MM.1S (cell line): ENCODE data around the gene NFATC3.

Experiments used
- DNase-seq: peaks from one replicate; pipeline ENCODE4 v3.0.0-alpha.2; 2015
- H2AFZ ChIP-seq: fragments of 300-600 bp; sonication (generic); 2 replicates; pipeline ENCODE4 v1.6.0; 2016; ENCODE audit warnings: antibody characterized with exemption, low read length
- H3F3A ChIP-seq: fragments of 300-600 bp; sonication (generic); 2 replicates; pipeline ENCODE4 v1.6.1; 2016; ENCODE audit warnings: mild to moderate bottlenecking, antibody characterized with exemption, low read length, moderate library complexity, mixed read lengths; ENCODE audit not compliant: insufficient read depth
- H3K27ac ChIP-seq: fragments of 300-600 bp; sonication (generic); 2 replicates; pipeline ENCODE4 v1.5.1; 2016; ENCODE audit warnings: mild to moderate bottlenecking, low read length
- H3K27me3 ChIP-seq: fragments of 300-600 bp; sonication (generic); replicated peaks from 2 replicates; pipeline ENCODE4 v1.6.0; 2016; ENCODE audit warnings: low read length; ENCODE audit not compliant: insufficient read depth
- H3K36me3 ChIP-seq: fragments of 300-600 bp; sonication (generic); replicated peaks from 2 replicates; pipeline ENCODE4 v1.6.1; 2016; ENCODE audit warnings: mild to moderate bottlenecking, low read length, mixed read lengths; ENCODE audit not compliant: insufficient read depth
- H3K4me1 ChIP-seq: fragments of 300-600 bp; sonication (generic); 2 replicates; pipeline ENCODE4 v1.6.1; 2016; ENCODE audit warnings: low read length, mixed read lengths
- H3K4me2 ChIP-seq: fragments of 300-600 bp; sonication (generic); 2 replicates; pipeline ENCODE4 v1.6.0; 2016; ENCODE audit warnings: low read depth, low read length
- H3K4me3 ChIP-seq: fragments of 300-600 bp; sonication (generic); 2 replicates; pipeline ENCODE4 v1.5.1; 2016; ENCODE audit warnings: low read length, mixed read lengths
- H3K79me2 ChIP-seq: fragments of 300-600 bp; sonication (generic); 2 replicates; pipeline ENCODE4 v1.6.1; 2016; ENCODE audit warnings: mixed run types, low read length, mixed read lengths
- H3K9ac ChIP-seq: fragments of 300-600 bp; sonication (generic); 2 replicates; pipeline ENCODE4 v1.6.1; 2016; ENCODE audit warnings: low read length, mixed read lengths
- H3K9me2 ChIP-seq: fragments of 300-600 bp; sonication (generic); replicated peaks from 2 replicates; pipeline ENCODE4 v1.6.1; 2016; ENCODE audit warnings: mild to moderate bottlenecking, low read length, mixed read lengths; ENCODE audit not compliant: insufficient read depth
- H3K9me3 ChIP-seq: fragments of 300-600 bp; sonication (generic); replicated peaks from 2 replicates; pipeline ENCODE4 v1.6.1; 2016; ENCODE audit warnings: mild to moderate bottlenecking, low read length, mixed read lengths; ENCODE audit not compliant: insufficient read depth
- H4K20me1 ChIP-seq: fragments of 300-600 bp; sonication (generic); 2 replicates; pipeline ENCODE4 v1.6.1; 2016; ENCODE audit warnings: mild to moderate bottlenecking, low read length, moderate library complexity, mixed read lengths; ENCODE audit not compliant: insufficient read depth
- CTCF ChIP-seq: fragments of 300-600 bp; sonication (generic); IDR thresholded peaks from 2 replicates; pipeline ENCODE4 v1.5.1; 2016; ENCODE audit warnings: antibody characterized with exemption, low read length, mixed read lengths
- EZH2 ChIP-seq: fragments of 300-600 bp; sonication (generic); optimal IDR thresholded peaks from 2 replicates; pipeline ENCODE3; 2017; ENCODE audit warnings: low read depth, mild to moderate bottlenecking, antibody characterized with exemption, low read length, mixed read lengths
- EZH2phosphoT487 ChIP-seq: fragments of 300-600 bp; sonication (generic); IDR thresholded peaks from 2 replicates; pipeline ENCODE4 v1.6.1; 2018; ENCODE audit warnings: antibody characterized with exemption, low read length

The NFATC3 gene

GRCh38 chr16:68083239-68083781 is 1.9 kb upstream of the NFATC3 start:
- H2AFZ ChIP-seq = no peak overlapping the region
- H3K4me1 ChIP-seq = peaks cover 14% of the 10 kb centered on the region
- no peaks in the 10 kb centered on the region for H3K9me2 ChIP-seq
- H3K9me3 ChIP-seq = no peaks in the 10 kb centered on the region
- DNase-seq = no peak
- H3F3A ChIP-seq = peaks cover 31% of the 10 kb centered on the region
- 0 out of 2 replicates have a peak, but pooled peaks cover 3% of the 10 kb centered on the region for H4K20me1 ChIP-seq
- no peak overlapping the region for H3K4me3 ChIP-seq
- no peaks in the 10 kb centered on the region for H3K36me3 ChIP-seq
- no peak overlapping the region for H3K4me2 ChIP-seq
- no peak overlapping the region for H3K27ac ChIP-seq
- H3K9ac ChIP-seq = no peak overlapping the region
- no peaks in the 10 kb centered on the region for H3K27me3 ChIP-seq
- H3K79me2 ChIP-seq = peaks cover 27% of the 10 kb centered on the region
- TF ChIP-seq EZH2 = no peak
- no peak for TF ChIP-seq CTCF
- no peak for TF ChIP-seq EZH2phosphoT487

- no peak for TF ChIP-seq EZH2phosphoT487
- TF ChIP-seq EZH2 = no peak
- no peak for TF ChIP-seq CTCF
- peak overlapping the region; percentile 100 for H2AFZ ChIP-seq
- peak overlapping the region; percentile 81; the same call in 1 of the 2 replicates for H3K9ac ChIP-seq
- H4K20me1 ChIP-seq = 0 out of 2 replicates have a peak, but pooled peaks cover 3% of the 10 kb centered on the region
- H3K9me2 ChIP-seq = no peaks in the 10 kb centered on the region
- peaks cover 16% of the 10 kb centered on the region for H3K4me1 ChIP-seq
- H3K27ac ChIP-seq = peak overlapping the region; percentile 58; the same call in 1 of the 2 replicates
- DNase-seq = no peak
- H3K27me3 ChIP-seq = no peaks in the 10 kb centered on the region
- peaks cover 33% of the 10 kb centered on the region for H3K79me2 ChIP-seq
- H3F3A ChIP-seq = peaks cover 31% of the 10 kb centered on the region
- H3K4me3 ChIP-seq = peak overlapping the region; percentile 81; the same call in 1 of the 2 replicates
- H3K36me3 ChIP-seq = no peaks in the 10 kb centered on the region
- no peaks in the 10 kb centered on the region for H3K9me3 ChIP-seq
- peak overlapping the region; percentile 99 for H3K4me2 ChIP-seq
Measured at GRCh38 chr16:68083861-68084503, 1.2 kb upstream of the NFATC3 start.

GRCh38 chr16:68084504-68085258 is 489 bp upstream of the NFATC3 start:
- H2AFZ ChIP-seq = peak overlapping the region; percentile 100
- TF ChIP-seq EZH2phosphoT487 (no peak), CTCF (no peak), EZH2 (no peak)

More at GRCh38 chr16:68084504-68085258, 489 bp upstream of the NFATC3 start:
- peak overlapping the region; percentile 81 for H3K9ac ChIP-seq
- 0 out of 2 replicates have a peak, but pooled peaks cover 3% of the 10 kb centered on the region for H4K20me1 ChIP-seq
- H3K4me1 ChIP-seq = peaks cover 23% of the 10 kb centered on the region
- peak overlapping the region; percentile 58; the same call in 1 of the 2 replicates for H3K27ac ChIP-seq
- peaks cover 40% of the 10 kb centered on the region for H3K79me2 ChIP-seq
- no peaks in the 10 kb centered on the region for H3K9me2 ChIP-seq
- no peaks in the 10 kb centered on the region for H3K27me3 ChIP-seq
- H3K4me2 ChIP-seq = peak overlapping the region; percentile 99
- no peaks in the 10 kb centered on the region for H3K36me3 ChIP-seq
- H3K9me3 ChIP-seq = no peaks in the 10 kb centered on the region
- peak overlapping the region; percentile 81 for H3K4me3 ChIP-seq
- peaks cover 31% of the 10 kb centered on the region for H3F3A ChIP-seq
- peak; percentile 87 for DNase-seq
